K562 (cell line): Measurements from ENCODE around the gene CEND1. TPM values are rescaled to one million over a fixed set of nuclear protein-coding genes. Genes with fewer than 3 reads are reported as not detected.
A peak's percentile ranks its signal among the peaks of the same experiment; 100 is the strongest.

Experiments
- ARID2 ChIP-seq: fragments of 450-650 bp; IDR thresholded peaks from 2 replicates; pipeline ENCODE4 v1.6.1; 2017; ENCODE audit warnings: antibody characterized with exemption, mild to moderate bottlenecking
- C11orf30 ChIP-seq: fragments of 450-650 bp; IDR thresholded peaks from 2 replicates; pipeline ENCODE4 v1.6.1; 2016; ENCODE audit warnings: low read depth, mild to moderate bottlenecking
- CBX1 ChIP-seq: sonication (generic); IDR thresholded peaks from 2 replicates; pipeline ENCODE4 v1.6.1; 2016; ENCODE audit warnings: antibody characterized with exemption, low read depth, mild to moderate bottlenecking
- EHMT2 ChIP-seq: fragments of 450-650 bp; IDR thresholded peaks from 2 replicates; pipeline ENCODE4 v1.6.1; 2018; ENCODE audit warnings: antibody characterized with exemption
- ELK3 ChIP-seq: fragments of 450-650 bp; formaldehyde crosslinking; IDR thresholded peaks from 2 replicates; pipeline ENCODE4 v1.4.0; 2020; ENCODE audit warnings: mild to moderate bottlenecking
- EZH2 ChIP-seq: IDR thresholded peaks from 2 replicates; pipeline ENCODE4 v1.6.1; 2012; ENCODE audit warnings: low read depth, mild to moderate bottlenecking, inconsistent platforms, low read length, borderline replicate concordance
- FOXJ2 ChIP-seq: fragments of 200-800 bp; sonication (Bioruptor generic); IDR thresholded peaks from 2 replicates; pipeline ENCODE4 v1.6.1; 2016; ENCODE audit warnings: missing genetic modification characterization, missing compliant biosample characterization
- HES1 ChIP-seq: fragments of 450-650 bp; IDR thresholded peaks from 2 replicates; pipeline ENCODE4 v1.6.1; 2016; ENCODE audit warnings: low read depth, mild to moderate bottlenecking, moderate library complexity
- HNRNPL ChIP-seq: fragments of 200-400 bp; formaldehyde crosslinking; IDR thresholded peaks from 2 replicates; pipeline ENCODE4 v1.6.1; 2017; ENCODE audit warnings: low read depth, mild to moderate bottlenecking, low read length
- KAT7 ChIP-seq: sonication (generic); formaldehyde crosslinking; IDR thresholded peaks from 2 replicates; pipeline ENCODE4 v1.8.0; 2022; ENCODE audit warnings: missing genetic modification reagents, mild to moderate bottlenecking, borderline replicate concordance
- LCOR ChIP-seq: sonication (generic); formaldehyde crosslinking; IDR thresholded peaks from 2 replicates; pipeline ENCODE4 v1.8.0; 2022; ENCODE audit warnings: mild to moderate bottlenecking, missing genetic modification reagents
- PHF21A ChIP-seq: fragments of 450-650 bp; IDR thresholded peaks from 2 replicates; pipeline ENCODE4 v1.6.1; 2017; ENCODE audit warnings: low read depth, borderline replicate concordance
- POLR2AphosphoS5 ChIP-seq: IDR thresholded peaks from 2 replicates; pipeline ENCODE4 v1.6.1; 2011; ENCODE audit warnings: mild to moderate bottlenecking, low read depth, low read length, moderate library complexity; ENCODE audit not compliant: control insufficient read depth, insufficient read depth
- POLR3G ChIP-seq: IDR thresholded peaks from 2 replicates; pipeline ENCODE4 v1.6.1; 2011; ENCODE audit not compliant: insufficient read length, insufficient replicate concordance; ENCODE audit errors: extremely low read depth
- POU5F1 ChIP-seq: fragments of 150-350 bp; IDR thresholded peaks from 2 replicates; pipeline ENCODE4 v1.6.1; 2014; ENCODE audit warnings: borderline replicate concordance, low read length, low read depth, mild to moderate bottlenecking; ENCODE audit not compliant: partially characterized antibody
- PTTG1 ChIP-seq: fragments of 450-650 bp; IDR thresholded peaks from 2 replicates; pipeline ENCODE4 v1.6.1; 2016; ENCODE audit warnings: low read depth, mild to moderate bottlenecking, missing genetic modification characterization, missing compliant biosample characterization
- SP1 ChIP-seq: sonication (generic); formaldehyde crosslinking; IDR thresholded peaks from 2 replicates; pipeline ENCODE4 v1.8.1; 2022; ENCODE audit warnings: mild to moderate bottlenecking, missing genetic modification reagents
- SRSF3 ChIP-seq: fragments of 200-400 bp; formaldehyde crosslinking; IDR thresholded peaks from 2 replicates; pipeline ENCODE4 v1.6.1; 2016; ENCODE audit warnings: mild to moderate bottlenecking, low read length, moderate library complexity; ENCODE audit not compliant: insufficient read depth
- STAG1 ChIP-seq: sonication (generic); formaldehyde crosslinking; IDR thresholded peaks from 2 replicates; pipeline ENCODE4 v1.5.0; 2020; ENCODE audit warnings: missing genetic modification reagents, borderline replicate concordance
- TSHZ1 ChIP-seq: fragments of 250-450 bp; sonication (Bioruptor Pico); IDR thresholded peaks from 2 replicates; pipeline ENCODE4 v1.4.0; 2020; ENCODE audit warnings: mild to moderate bottlenecking, moderate library complexity
- YBX1 ChIP-seq: fragments of 450-650 bp; IDR thresholded peaks from 2 replicates; pipeline ENCODE4 v1.7.1; 2016; ENCODE audit warnings: mild to moderate bottlenecking
- ZNF23 ChIP-seq: fragments of 250-450 bp; sonication (Bioruptor Pico); IDR thresholded peaks from 2 replicates; pipeline ENCODE4 v1.4.0; 2020; ENCODE audit warnings: mild to moderate bottlenecking
- ZNF311 ChIP-seq: fragments of 250-450 bp; sonication (Bioruptor Pico); IDR thresholded peaks from 2 replicates; pipeline ENCODE4 v1.4.0; 2020; ENCODE audit warnings: mild to moderate bottlenecking, moderate library complexity
- ZNF785 ChIP-seq: fragments of 250-450 bp; sonication (Bioruptor Pico); IDR thresholded peaks from 2 replicates; pipeline ENCODE4 v1.4.0; 2020; ENCODE audit warnings: mild to moderate bottlenecking
- ZNF830 ChIP-seq: fragments of 250-450 bp; sonication (Bioruptor Pico); IDR thresholded peaks from 2 replicates; pipeline ENCODE4 v1.5.0; 2021; ENCODE audit warnings: mild to moderate bottlenecking
- ZZZ3 ChIP-seq: fragments of 450-650 bp; IDR thresholded peaks from 2 replicates; pipeline ENCODE4 v1.6.1; 2016; ENCODE audit warnings: antibody characterized with exemption, mild to moderate bottlenecking, moderate library complexity
- polyA plus RNA-seq, 8 experiments: library from polyadenylated mRNA; depleted of rRNA in 4 of 8; stranded (reverse) in 5 of 8; unstranded in 3 of 8; fragments of >200 nt; fragmentation: Nextera tagmentation in 2 of 8; fragmentation: Illumina TruSeq in 1 of 8; extraction: Ambion mirVana in 2 of 8; extraction: Trizol in 1 of 8; gene quantifications; 2 replicates each; pipeline versions ENCODE4 v1.2.1 to v1.2.3, GENCODE V29; 2011 to 2014; ENCODE audit warnings: inconsistent platforms in 1 of 8, missing spikeins in 1 of 8
- total RNA-seq, 7 experiments: library from RNA; depleted of rRNA in 6 of 7; stranded (reverse); fragments of >200 nt in 6 of 7; fragmentation: Illumina TruSeq in 2 of 7; extraction: Trizol in 2 of 7; gene quantifications; 2 replicates each; pipeline versions ENCODE4 v1.2.1 to v1.2.3, GENCODE V29; 2011 to 2021; ENCODE audit warnings: low replicate concordance in 1 of 7

Gene CEND1
- total and polyA plus RNA-seq, 9 of the 15 experiments (the other 6 are each of a cell fraction or from before 2014, with no cell fraction given), result 0.13 to 0.18 (median 0.16) TPM; not detected in 6

GRCh38 chr11:832529-833113 is 42.7 kb upstream of the CEND1 start, which contains the start of gene CD151 (continued):
- TF ChIP-seq TSHZ1 (CRISPR knock-in tag) (no peak), POLR3G (no peak), POU5F1 (no peak), ZNF785 (CRISPR knock-in tag) (no peak), SP1 (CRISPR knock-in tag) (peak; percentile 50; the same call in 1 of the 2 replicates), POLR2AphosphoS5 (0 out of 2 replicates have a peak, but pooled peaks have one; percentile 24), SRSF3 (no peak), ELK3 (CRISPR knock-in tag) (no peak), ZZZ3 (no peak), PTTG1 (tag) (no peak), ARID2 (no peak), HNRNPL (peak; percentile 56), KAT7 (CRISPR knock-in tag) (peak; percentile 41; the same call in 1 of the 2 replicates), HES1 (no peak), ZNF830 (CRISPR knock-in tag) (no peak), LCOR (CRISPR knock-in tag) (0 out of 2 replicates have a peak, but pooled peaks have one; percentile 30), FOXJ2 (tag) (no peak), STAG1 (CRISPR knock-in tag) (no peak), C11orf30 (no peak), EHMT2 (no peak), ZNF311 (CRISPR knock-in tag) (no peak), CBX1 (no peak), PHF21A (no peak), ZNF23 (no peak), EZH2 (no peak), YBX1 (no peak)
